ENCODE data around the gene RECQL5.

DNA sequence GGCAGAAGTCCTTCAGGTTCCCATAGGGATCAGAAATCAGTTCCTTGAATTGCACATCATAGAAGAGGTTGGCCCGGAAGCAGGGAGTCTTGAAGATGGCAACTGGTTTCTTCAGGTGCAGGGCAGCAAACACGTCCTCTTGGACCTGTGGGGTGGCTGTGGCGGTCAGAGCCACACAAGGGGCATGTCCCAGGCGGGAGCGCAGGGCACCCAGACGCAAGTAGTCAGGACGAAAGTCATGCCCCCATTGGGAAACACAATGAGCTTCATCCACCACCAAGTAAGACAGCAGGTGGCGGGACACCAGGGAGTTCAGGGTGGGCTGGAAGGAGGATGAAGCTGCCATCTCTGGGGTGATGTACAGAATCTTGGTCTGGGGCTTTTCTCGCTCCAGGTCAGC, 4.4 kb downstream of the RECQL5 start:
- TF ChIP-seq POLR2A (IDR thresholded peaks at IDR 0.05; ENCODE audit: low read length) (no peak), GATA1 (IDR thresholded peaks at IDR 0.05; ENCODE audit: low read depth, low read length) (no peak)
